DMS114 treated with DMSO at 0.1 percent for 48 hours (cell line): ENCODE results near the gene AUNIP.

ENCODE experiments used
- DNase-seq: peaks from one replicate; lab custom pipeline; 2025; ENCODE audit not compliant: unreplicated experiment; lab: John Stamatoyannopoulos, UW

AUNIP gene

GRCh38 chr1:25858906-25859789 is at the start of gene AUNIP:
Gene AUNIP (minus strand): TSS chr1:25859457. CDS start chr1:25859357, 100 bp downstream.
- peak; percentile 84 for DNase-seq

GRCh38 chr1:25909040-25909439 is 49.8 kb upstream of the AUNIP start:
- DNase-seq, result no peak

- DNase-seq, result no peak
These were observed 48.9 kb upstream of the AUNIP start for GRCh38 chr1:25908161-25908560.

DNA sequence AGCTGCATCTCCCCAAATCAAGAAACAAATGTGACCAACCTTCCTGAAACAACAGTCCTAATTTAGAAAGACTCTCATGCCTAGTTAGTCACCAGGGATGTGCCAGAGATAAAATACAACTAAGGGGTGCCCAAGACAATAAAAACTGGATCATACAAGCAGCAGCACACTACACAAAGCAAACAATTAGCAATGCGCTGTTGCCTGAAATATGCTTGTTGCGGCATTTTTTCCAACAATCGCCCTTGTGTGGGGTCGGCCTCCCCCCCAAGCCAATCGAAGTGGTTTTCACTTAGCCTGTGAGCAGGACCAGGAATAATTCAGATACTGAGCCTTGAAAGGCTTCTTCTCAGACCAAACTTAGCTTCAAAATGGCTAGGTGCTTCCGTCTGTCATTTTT is 48.3 kb upstream of the AUNIP start:
- DNase-seq, result no peak

GRCh38 chr1:25906644-25907300 is 47.5 kb upstream of the AUNIP start:
- DNase-seq, result no peak

DNA sequence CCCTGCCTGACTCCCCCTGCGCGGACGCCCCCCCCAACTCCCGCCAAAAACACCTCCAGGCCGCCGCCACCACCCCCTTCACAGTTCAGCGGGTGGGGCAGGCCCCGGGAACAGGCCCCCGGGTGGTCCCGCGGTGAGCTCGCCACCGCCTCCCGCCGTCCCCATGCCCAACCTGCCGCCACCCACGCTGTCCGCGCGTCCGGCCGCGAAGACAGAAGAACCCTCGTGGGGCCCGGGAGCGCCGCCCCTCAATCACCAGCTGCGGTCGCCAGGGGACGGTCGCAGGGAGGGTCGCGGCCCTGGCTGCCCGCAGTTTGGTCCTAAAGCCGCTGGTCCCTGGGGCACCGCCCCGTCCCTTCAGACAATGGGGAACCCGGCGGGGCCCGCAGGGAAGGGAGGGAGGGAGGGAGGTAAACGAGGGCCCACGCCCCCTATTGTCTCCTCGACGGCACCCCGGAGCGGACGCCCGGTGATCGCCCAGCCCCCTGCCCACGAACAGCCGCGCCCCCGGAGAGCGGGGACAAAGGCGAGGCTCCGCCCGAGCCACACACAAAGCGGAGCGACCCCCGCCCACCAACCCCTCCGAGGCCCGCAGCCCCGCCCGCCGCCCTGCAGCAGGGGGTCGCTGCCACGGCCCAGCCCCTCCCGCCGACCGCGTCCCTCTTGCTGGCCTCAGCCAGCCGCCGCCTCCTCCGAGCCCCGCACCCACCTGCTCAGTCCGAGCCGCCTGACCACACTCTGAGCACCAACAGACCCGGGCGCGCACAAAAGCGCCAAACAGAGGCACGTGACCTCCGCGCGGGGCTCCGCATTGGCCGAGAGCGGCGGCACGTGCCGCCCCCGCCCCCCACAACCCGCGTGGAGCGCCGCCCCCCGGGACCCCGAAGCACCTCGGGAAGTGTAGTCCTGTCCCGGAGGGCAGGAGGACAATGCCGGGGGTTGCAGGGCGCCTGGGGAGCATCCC is 46.7 kb upstream of the AUNIP start, which contains the start of gene STMN1:
STMN1 (minus strand) TSS at position 740 of the 964 bp plus-strand sequence. CDS start 1,743 bp downstream, outside the sequence.
- DNase-seq, result peak; percentile 87

- DNase-seq, result peak; percentile 88
These were observed 45.9 kb upstream of the AUNIP start for GRCh38 chr1:25904943-25905679.

GRCh38 chr1:25903986-25904385 is 44.7 kb upstream of the AUNIP start:
- no peak for DNase-seq

GRCh38 chr1:25902462-25902861 is 43.2 kb upstream of the AUNIP start:
- no peak for DNase-seq

GRCh38 chr1:25900219-25900618 is 41.0 kb upstream of the AUNIP start:
- no peak for DNase-seq

- no peak for DNase-seq
These were observed 40.5 kb upstream of the AUNIP start for GRCh38 chr1:25899792-25900191.

DNA sequence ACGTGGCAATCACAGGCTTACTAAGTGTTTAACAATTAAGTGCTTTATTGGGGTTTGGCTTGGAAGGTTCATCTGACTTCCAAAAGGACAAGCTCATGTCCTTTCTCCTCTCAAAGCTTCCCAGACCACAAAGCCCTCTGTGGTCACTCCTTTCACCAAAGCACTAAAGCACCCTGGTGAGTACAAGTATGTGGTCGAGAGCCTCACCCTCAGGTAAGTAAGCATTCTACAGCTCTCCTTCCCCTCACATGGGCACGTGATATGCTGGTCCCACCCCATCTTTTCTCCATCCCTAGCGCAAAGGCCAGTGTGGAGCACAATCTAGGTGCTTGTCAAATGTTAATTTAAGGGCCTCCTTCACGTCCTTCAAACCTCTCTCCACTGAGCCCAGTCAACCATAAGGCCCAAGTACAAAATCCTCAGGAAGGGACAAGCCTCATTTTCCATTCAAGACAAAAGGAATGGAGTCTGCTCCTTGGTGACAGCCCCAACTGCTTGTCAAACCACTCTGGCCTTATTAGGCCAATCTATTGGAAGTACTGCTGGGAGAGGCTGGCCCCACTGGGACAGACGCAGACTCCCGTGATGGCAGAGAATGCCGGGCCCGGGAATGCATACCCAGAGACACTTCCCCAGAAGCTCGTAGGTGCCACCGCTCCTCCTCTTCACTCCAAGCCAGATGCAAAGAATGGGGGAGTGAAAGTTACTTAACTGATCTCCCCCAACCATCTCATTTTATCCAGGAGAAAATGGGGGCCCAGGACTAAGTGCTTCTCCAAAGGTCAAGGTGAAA is 39.2 kb upstream of the AUNIP start:
- DNase-seq, result no peak

DNA sequence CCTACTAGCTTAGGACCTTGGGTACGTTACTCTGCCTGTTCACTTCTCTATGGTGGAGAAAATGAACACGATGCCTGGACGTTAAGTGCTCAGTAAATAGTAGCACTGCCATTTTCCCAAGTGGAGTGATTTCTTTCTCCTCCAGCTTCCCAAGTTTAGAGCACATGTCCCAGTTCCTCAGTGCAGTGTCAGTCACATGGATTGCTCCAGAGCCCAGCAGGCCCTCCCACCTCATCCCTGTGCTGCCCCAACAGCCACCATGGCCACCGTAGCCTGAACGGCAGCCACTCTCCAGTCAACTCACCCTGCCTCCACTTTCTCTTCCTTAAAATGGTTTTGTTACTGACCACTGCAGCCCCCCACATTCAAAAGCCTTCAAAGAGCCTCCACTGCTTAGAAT is 38.5 kb upstream of the AUNIP start:
- no peak for DNase-seq

DNA sequence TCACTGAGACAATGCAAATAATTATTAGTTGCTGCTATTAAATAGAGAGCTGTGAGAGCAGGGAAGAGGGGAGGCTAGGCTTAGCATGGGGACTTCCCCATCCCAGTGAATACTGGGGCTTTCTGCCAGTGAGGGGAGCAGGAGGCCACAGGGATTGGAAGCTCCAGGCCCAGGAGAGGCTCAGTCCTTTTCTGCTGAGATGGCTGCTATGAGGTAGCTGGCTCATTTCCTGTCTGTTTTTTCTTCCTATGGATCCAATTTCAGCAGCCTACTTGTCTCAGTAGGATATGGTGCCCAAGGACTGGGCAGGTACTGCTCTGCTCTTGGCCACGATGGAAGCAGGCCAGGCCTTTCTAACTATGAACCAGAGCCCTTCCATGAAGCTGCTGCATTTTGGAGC is 37.0 kb upstream of the AUNIP start:
- DNase-seq, result no peak

GRCh38 chr1:25895365-25895990 is 36.2 kb upstream of the AUNIP start:
- DNase-seq, result peak; percentile 89

DNA sequence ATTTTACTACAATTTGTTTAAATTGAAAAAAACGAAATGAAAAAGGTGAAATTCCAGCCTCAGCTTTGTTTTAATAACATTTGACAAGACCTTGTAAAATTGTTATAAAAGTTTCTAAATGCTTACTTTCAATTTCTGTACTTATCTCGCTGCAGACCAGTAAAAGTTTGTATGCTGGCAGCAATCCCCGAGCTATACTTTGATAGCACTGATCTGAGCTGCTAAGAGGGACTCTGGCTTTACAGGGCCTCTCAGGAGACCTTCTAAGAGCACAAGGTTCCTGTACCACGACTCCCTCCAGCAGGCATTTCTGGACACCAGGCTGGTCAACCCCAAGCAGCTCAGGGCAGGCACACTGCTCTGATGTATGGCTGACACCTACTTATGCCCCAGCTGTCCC is 33.9 kb upstream of the AUNIP start:
- no peak for DNase-seq

DNA sequence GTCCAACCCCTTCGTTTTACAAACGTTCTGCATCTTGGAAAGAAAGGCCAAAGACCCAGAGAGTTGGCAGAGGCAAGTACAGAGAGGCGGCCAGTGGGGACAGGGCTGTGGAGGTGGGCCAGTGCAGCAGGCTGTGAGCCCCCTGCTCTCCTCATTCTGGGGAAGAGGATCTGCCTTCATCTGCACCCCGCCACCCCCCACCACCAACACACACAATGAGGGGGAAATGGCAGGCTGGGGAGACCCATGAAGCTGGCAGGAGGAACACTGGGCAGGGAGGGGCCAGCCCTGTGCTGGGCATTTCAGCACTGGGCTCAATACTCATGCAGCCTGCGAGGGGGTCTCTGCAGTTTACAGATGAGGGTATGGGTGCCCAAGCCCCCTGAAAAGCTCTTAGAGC is 32.3 kb upstream of the AUNIP start:
- no peak for DNase-seq

GRCh38 chr1:25890239-25891034 is 31.2 kb upstream of the AUNIP start:
- DNase-seq, result no peak
